GM18498 (cell line): Measurements from ENCODE around the gene RIPK4.
"Not testable (repeated sequence)": the region's sequence is repeated elsewhere in the genome, so short reads cannot be mapped to it uniquely, and the experiment has no call there.

ENCODE experiments used
- ATAC-seq: cut with Tn5 transposase; IDR thresholded peaks from one replicate; pipeline ENCODE4 v1.9.1; 2021; ENCODE audit warnings: mild to moderate bottlenecking, moderate library complexity; ENCODE audit not compliant: unreplicated experiment

Gene RIPK4

DNA sequence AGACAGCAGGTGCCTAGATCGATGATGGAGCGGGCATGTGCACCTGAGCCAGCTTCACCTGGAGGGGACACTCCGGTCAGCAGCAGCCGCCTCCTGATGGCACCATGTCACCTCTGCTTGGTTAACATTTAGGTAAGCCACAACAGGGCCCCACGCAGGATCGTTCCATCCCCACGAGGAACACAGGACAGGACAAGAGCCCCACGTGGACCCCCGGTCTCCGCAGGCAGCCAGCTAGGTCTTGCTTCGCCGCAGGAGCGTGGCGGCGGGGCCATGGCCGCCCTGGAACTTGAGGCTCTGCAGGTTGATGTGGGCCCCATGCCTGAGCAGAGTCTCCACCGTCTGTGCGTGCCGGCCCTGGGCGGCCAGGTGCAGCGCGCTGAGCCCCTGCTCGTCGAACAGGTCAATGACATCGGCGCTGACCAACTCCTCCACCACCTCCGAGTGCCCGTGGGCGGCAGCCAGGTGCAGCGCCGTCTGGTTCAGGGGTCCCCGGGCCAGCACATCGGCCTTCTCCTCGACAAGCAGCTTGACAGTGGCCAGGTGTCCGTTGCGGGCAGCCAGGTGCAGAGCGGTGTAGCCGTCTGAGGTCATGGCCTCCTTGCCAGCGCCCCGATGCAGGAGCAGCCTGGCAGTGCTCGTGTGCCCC, 26.1 kb downstream of the RIPK4 start:
- no peak for ATAC-seq

DNA sequence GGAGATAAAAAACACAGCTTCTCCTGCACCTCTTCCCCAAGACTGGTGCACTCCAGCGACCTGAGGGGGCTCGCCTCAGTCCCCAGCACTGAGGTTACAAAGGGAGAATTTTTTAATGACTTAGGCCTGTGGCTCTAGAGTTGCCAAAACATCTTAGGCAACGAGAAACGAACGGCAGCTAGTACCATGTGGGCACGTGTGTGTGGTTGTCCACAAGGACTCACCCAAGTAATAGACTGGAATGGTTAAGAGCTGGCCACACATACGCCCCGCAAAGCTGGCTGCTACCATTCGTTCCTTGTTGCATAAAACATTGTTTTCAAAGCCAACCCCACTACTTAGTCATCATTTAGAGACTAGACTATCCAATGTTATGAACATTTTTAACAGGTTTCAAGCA, 26.9 kb downstream of the RIPK4 start:
- no peak for ATAC-seq

DNA sequence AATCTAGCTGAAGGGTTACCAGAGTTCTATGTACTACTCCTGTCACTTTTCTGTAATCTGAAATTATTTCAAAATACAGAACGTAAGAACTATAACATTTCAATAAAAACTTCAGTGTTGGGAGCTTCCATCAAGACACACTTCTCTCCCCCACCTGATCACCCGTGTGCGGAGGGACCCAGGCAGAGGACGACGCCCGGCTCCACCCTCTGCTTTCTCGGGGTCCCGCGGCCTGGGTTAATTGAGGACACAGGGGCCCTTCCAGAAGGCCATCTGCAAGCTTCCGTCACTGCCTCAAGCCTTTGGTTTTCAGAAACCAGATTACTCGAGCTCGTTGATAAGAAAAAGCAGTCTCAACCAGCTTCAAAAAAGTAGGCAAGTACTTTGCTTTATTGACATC, 27.8 kb downstream of the RIPK4 start:
- ATAC-seq: no peak

DNA sequence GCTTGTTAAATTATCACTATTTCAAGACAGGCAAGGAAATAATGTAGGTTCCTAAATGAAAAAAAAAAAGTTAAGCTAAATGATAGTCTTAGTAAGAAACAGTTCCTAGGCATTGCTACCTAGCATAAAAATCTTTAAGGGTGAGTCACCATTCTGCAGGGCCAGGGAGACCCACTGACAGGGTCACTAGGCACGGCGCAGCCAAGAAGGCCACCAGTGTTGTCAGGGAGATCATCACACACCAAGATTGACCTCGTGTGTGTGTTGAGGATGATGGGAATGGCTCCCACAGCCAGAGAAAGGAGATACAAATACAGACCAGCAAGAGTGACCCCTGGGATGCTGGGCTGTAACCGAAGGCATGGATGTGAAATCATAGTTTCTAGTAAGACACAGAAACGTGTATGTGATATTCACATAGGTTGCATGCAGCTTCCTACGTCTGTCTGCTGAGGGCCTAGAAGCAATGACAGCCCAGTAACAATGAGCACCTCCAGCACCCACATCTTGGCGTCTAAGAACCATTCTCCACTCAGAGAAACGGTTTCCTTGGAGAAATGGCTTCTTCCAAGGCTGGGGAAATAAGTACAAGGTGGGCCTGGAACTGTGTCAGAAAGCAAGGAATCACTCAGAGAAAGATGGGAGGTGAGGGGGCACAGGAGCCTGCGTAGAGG, 29.1 kb downstream of the RIPK4 start:
- ATAC-seq: no peak

DNA sequence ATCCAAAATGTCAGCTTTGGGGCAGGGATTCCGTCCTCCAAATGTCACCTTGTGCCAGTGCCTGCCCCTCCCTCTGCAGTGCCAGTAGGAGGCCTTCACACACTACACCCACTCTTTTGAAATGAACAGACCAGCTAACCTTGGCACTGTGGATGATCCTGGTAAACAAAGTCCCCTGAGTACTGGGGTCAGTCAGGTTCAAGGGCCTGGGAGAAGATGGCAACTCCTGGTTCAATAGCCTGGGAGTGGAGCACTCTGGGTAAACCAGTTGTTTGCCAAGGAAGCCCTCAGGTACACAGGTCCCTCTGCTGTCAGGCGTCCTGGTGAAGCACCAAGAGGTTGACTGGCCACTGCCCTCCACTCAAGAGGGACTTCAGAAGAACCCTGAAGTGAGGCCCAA, 30.4 kb downstream of the RIPK4 start:
- ATAC-seq: no peak

DNA sequence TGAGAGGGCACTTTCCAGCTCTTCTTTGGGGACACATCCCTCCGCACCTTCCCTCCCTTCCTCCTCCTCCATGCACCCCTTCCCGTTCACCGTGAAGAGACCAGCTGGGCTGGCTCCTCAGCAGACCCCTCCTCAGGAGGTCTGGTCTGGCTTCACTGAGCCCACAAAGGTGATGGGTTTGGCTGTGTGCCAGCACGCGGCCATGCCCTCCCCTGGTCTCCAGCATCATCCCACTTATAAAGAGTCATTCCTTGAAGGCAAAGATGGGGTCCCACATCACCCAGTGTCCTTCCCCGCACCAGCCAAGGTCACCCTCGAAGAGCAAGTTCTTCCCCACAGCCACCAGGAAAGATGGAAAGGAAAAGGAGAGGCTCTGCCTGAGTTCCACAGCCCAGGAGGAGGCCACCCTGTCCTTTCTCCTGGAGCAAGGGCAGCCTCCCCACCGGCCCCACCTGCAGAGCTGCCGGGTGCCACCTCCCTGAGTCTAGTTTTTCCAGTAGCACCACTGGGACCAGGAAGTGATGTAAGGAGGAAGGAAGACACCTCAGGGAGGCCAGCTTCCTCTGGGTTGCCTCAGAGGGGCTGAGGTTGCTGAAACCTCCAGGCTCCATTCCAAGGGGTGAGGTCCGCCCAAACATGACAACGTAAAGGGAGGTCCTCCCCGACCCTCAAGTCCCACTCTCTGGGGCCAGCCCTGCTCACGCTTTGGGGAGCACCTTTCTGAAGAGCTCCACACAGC, 32.7 kb downstream of the RIPK4 start:
- no peak for ATAC-seq

DNA sequence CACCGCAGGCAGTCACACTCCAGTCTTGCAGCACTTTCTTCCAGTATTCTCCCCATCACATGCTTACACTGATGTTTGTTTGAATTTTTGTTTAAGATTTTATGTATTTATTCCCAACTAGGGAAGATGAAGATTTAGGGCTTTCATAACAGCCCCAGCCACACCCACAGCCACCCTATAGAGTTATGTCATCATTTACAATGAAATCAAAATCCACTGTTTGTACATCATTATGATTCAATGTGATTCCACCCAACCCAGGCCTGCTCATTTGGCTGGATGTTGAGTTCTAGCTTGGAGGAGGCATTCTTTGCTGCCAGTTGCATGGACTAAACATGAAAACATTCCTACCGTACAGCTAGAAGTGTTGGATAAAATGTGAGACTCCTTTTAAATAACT, 35.8 kb downstream of the RIPK4 start:
- ATAC-seq: no peak

DNA sequence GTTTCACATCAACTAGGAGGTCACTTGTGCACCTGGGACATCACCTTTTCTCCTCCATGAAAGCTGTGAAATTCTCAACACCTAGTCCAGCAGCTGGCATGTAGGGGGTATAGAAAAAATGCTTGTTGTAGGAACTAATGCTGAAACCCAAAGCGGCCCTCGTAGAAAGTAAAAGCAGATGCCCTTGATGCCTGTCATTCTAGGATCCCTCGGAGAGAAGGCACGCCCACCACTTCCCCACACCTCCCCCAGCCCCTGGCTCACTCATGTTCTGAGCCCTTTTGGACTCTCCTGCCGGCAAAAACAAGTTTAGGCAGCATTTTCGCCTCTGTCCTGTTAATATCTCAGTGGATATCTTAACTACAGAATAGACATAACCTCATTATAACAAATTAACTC, 36.5 kb downstream of the RIPK4 start:
- no peak for ATAC-seq

DNA sequence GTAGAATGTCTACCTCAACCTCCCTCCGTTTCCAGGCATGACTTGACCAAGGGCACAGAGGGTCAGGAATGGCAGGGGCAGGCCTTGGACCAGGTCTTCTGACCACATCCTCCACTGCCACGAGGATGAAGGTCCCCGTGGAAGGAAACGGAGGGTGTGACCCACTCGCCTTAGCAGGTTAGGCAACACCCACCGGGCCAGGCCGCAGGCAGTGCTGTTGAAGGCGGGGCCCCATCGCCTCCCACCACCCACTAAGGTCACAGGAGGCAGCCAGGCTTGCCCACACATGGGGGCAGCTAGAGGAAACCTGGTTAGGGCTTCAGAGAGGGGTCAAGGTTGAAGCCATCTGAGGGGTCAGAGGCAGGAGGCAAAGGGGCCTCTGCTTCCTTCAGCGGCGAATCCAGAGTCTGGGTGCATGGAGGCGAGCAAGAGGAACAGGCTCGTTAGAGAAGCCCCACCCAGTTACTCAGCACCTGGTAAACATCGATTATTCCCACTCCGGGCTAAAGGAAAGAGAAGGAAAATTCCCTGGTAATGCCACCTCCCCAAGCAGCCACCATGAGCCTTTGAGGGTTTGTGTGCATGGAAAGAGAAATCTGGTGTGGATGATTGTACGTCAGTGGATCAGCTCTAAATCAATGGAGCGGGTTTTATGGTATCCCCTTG, 37.0 kb downstream of the RIPK4 start:
- no peak for ATAC-seq

DNA sequence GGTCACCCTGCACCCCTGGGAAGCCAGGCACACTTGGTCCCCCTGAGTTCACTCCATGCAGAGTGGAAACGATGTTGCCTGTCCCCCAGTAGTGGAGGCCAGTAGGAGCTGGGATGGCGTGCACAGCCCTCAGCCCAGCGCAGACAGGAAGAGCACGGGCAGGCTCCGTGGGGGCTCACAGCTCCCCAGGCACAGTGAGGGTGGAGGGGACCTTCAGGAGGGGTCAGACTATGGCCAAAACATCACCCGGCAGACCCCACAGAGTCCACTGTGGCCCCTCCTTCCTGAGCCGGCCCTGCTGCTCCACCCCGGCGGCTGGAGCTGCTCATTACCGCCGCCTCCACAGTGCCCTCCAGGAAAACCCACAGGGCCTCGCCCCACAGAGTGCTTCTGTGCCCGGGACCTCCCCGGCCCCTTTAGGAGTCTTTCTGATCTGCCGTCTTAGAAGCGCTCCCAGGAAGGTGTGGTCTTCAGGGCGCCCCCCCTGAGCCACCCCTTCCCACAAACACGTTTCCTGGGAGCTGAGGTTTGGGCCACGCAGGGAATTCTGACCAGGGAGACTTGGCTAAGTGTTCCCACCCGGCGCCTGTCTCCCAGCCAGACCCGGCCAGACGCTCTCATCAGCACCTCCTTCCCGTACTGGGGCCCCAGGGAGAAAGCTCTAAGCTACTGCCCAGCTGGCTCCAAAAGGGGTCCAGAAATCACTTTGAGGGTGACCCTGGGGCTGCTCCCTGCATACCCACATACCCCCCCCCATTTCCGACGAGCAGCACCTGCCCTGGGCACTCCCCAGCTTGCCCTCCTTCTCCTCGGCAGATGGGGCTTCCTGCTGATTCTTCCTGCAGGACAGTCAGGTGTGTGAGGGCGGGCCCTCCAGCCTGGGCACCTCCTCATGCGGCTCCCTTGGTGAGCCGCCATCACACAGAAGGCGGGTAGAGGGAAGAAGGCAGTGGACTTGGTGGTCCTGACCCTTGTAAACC, 38.8 kb downstream of the RIPK4 start:
- ATAC-seq: no peak

DNA sequence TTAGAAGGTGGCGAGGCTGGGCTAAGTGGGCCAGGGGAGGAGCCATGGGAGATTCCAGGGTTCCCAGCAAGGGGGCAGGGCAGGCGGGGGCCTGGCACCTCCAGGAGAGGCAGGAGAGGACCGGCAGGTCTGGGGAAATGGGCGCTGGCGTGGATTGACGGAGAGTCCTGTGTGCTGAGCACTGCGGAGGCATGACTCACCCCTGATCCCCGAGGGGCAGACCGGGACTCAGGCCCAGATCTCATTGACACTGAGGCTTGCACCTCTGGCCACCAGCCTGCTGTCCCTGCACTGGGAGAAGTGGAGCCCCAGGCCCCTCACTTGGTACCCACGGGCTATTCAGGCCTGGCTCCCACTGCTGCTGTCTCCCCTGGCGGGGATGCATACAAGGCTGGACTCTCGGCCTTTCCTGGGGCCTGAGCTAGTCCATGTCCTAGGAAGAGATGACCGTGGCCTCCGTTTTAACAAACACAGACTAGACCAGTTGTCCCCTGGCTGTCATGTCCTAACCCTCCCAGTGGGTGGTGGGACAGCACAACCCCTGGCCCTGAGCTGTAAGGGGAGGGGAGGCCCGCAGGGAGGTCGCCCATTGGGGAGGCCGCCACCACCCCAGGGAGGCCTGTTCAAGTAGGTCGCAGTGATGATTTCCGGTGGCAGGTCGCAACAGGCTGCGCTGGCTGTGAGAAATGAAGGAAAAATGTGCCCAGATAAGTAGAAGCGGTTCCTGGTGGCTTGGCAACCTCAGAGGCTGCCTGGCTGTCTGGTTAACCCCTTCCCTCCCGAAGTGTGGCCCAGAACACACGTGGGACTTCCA, 39.7 kb downstream of the RIPK4 start:
- ATAC-seq: no peak

DNA sequence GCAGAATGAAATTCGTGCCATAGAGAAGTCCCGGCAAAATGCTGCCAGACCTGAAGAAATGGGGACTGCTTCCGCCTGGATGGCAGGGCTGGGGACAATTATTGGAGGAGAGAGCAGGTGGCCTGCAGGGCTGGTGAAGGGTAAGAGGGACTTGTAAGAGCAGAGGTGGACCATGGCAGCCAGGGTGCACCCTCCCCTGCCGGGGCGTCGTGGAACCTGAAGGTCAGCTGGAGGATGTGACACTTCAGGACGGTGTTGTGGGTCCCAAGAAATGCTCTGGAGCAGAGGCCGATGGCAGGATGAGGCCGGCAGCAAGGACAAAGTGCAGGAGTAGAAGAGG, 40.3 kb downstream of the RIPK4 start:
- ATAC-seq: no peak

DNA sequence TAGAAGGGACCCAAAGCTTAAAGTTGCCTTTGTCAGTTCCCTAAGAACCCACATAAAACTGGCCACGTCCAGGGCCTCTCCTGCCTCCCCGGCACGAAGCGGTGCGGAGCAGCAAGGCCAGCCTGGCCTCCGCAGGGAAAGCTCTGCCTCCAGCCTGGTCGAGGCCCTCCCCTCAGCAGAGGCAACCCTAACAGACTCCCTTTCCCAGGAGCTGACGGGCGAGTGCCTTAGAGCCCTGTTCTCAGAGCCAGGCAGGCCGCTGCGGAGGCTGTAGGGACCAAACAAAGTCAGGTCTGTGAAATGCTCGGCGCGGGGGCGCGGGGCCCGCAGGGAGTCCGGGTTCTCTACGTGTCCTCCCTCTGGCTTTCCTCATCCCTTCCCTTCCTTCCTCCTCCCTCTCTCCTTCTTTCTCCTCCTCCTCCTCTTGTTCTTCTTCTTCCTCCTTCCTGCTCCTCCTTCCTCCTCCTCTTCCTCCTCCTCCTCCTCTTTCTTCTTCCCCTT, 40.7 kb downstream of the RIPK4 start:
- ATAC-seq: no peak

DNA sequence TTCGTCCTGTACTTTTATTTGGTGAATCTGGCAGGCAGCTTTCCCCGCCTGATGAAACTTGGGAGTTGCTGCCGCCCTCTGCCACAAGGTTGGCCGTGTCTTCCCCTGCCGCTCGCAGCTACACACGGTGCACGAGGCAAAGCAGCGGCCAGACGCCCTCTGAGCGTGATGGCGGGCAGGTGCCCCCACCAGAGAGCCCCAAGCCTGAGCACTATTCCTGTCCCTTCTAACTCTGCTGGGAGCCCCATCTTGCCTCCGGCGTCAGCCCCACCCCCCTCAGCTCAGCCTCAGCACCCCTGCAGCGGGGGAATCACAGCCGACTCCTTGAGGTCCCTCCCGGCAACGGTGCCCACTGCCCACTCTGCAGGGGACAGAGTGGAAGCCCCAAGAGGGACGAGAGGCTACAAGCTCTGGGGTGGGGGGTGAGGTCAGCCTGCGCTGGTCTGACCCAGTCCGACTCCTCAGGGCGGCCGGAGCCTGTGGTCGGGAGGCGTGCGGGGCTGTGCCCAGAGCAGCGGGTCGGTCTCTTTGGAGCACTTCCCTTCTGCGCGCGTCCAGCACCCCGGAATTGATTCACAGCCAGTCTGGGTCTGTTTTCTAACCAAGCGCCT, 41.3 kb downstream of the RIPK4 start:
- no peak for ATAC-seq

DNA sequence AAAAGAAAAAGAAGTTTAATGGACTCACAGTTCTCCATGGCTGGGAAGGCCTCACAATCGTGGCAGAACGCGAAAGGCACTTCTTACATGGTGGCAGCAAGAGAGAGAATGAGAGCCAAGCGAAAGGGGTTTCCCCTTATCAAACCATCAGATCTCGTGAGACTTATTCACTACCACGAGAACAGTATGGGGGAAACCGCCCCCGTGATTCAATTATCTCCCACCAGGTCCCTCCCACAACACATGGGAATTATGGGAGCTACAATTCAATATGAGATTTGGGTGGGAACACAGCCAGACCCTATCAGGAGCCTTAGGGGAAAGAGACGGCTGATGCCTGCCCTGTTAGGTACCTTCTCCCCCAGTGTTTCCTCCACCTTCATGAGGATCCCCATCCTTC, 43.0 kb downstream of the RIPK4 start:
- ATAC-seq: not testable (repeated sequence)

DNA sequence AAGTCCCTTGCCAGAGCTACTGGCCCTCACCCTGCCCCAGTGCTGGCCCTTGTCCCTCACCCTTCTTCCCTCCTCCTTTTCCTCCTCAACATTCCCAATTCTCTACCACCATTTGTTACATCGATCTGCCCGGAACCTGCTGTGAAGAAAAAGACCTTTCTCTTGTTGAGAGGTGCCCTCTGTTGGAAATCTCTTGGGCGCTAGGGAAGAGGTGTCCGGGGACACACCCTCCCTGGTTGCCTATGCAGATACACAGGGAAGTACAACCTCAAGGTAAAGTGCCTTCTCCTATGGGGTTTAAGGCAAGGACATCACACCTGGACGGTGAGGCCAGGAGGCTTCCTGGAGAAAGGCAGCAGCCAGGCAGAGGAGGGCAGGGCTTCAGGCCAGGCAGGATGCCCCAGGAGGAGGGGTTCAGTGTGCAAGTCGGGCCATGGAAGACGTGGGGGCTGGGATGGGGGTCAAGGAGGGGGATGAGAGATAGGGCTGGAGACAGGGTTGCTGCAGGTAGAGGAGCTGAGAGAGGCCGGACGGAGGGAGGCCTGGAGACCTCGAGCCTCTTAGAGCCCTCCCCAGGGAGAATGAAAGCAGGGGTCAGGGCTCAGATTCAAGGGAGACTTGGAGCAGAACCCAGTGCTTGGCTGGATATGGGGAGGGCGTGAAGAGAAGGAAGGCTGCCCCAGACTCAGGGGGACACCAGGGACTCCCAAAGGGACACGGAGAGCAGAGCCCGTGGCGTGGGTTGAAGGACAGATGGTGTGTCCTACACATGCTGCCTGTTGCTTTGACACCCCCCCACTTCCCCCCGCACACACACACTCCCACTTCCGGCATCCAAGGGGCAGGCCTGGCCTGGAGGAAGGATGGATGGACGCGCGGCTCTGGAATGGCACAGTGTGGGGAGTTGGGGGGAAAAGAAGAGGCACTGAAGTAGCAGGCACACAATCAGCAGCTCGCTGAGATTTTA, 44.5 kb downstream of the RIPK4 start:
- no peak for ATAC-seq

DNA sequence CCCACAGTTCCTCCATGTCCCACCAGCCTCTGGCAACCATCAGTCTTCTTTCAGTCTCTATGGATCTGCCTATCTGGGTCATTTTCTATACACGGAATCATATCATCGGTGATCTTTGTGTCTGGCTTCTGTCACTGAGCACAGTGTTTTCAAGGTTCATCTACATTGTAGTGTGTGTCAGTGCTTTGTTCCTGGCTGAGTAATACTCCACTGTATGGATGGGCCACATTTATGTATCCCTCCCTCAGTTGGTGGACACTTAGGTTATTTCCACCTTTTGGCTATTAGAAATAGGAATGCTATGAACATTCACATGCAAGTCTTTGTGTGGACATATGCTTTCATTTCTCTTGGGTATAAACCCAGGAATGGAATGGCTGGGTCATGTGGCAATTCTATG, 46.6 kb downstream of the RIPK4 start:
- no peak for ATAC-seq

DNA sequence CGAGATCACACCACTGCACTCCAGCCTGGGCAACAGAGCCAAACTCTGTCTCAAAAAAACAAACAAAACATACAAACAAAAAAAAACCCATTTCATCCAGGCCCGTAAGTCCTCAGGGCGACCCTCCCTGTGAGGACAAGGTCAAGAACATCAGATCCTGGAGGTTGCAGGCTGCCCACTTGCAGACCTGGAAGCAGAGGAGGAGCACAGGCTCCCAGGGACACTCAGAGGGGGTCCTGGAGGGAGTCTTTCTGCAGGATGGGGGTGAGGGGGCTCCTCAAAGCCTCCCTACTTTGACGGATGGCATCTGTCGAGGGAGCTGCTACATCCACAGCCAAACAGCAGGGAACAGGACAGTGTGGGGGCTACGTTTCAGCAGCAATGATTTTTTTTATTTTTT, 47.2 kb downstream of the RIPK4 start:
- no peak for ATAC-seq
